Stimulated activated CD4-positive, alpha-beta T cell treated with anti-CD3 and anti-CD28 coated beads, Interleukin-4, amount 100 ng/mL, for 1 hour (primary cell): ENCODE data around the gene STXBP5L.
A peak's percentile ranks its signal among the peaks of the same experiment; 100 is the strongest.
"Not testable (repeated sequence)": the region's sequence is repeated elsewhere in the genome, so short reads cannot be mapped to it uniquely, and the experiment has no call there.

Source experiments
- DNase-seq: peaks from one replicate; pipeline ENCODE4 v3.0.0-alpha.2; 2020

STXBP5L gene

GRCh38 chr3:121232309-121233225, 324.6 kb downstream of the STXBP5L start:
- DNase-seq: no peak

GRCh38 chr3:121243208-121243607, 335.2 kb downstream of the STXBP5L start:
- DNase-seq: no peak

- no peak for DNase-seq
These were observed 344.7 kb downstream of the STXBP5L start for GRCh38 chr3:121252676-121253075.

- no peak for DNase-seq
These were observed 361.4 kb downstream of the STXBP5L start for GRCh38 chr3:121269389-121269788.

GRCh38 chr3:121274411-121274810, 366.4 kb downstream of the STXBP5L start:
- DNase-seq: no peak

- no peak for DNase-seq
These were observed 387.4 kb downstream of the STXBP5L start for GRCh38 chr3:121295452-121295851.

GRCh38 chr3:121295979-121296378, 388.0 kb downstream of the STXBP5L start:
- no peak for DNase-seq

- no peak for DNase-seq
These were observed 416.3 kb downstream of the STXBP5L start for GRCh38 chr3:121324320-121324719.

- DNase-seq: no peak
These were observed 422.1 kb downstream of the STXBP5L start for GRCh38 chr3:121330118-121330517.

- no peak for DNase-seq
These were observed 422.6 kb downstream of the STXBP5L start for GRCh38 chr3:121330634-121331033.

- DNase-seq: not testable (repeated sequence)
These were observed 448.0 kb downstream of the STXBP5L start for GRCh38 chr3:121355960-121356359.

- no peak for DNase-seq
These were observed 454.2 kb downstream of the STXBP5L start for GRCh38 chr3:121362035-121362734.

- not testable (repeated sequence) for DNase-seq
These were observed 480.3 kb downstream of the STXBP5L start for GRCh38 chr3:121388308-121388707.

GRCh38 chr3:121395967-121396366, 488.0 kb downstream of the STXBP5L start:
- not testable (repeated sequence) for DNase-seq

GRCh38 chr3:121398051-121398450, 490.0 kb downstream of the STXBP5L start:
- DNase-seq: not testable (repeated sequence)

GRCh38 chr3:121399820-121400219, 491.8 kb downstream of the STXBP5L start:
- no peak for DNase-seq

- no peak for DNase-seq
These were observed 497.6 kb downstream of the STXBP5L start for GRCh38 chr3:121405631-121406030.

- DNase-seq: no peak
These were observed 503.5 kb downstream of the STXBP5L start for GRCh38 chr3:121411523-121411922.

GRCh38 chr3:121414924-121415323, 506.9 kb downstream of the STXBP5L start:
- DNase-seq: no peak

GRCh38 chr3:121418182-121418581, 510.2 kb downstream of the STXBP5L start:
- no peak for DNase-seq

GRCh38 chr3:121424549-121424948, 516.5 kb downstream of the STXBP5L start:
- DNase-seq: no peak

GRCh38 chr3:121430664-121431215, 522.7 kb downstream of the STXBP5L start:
- no peak for DNase-seq

- peak; percentile 16 for DNase-seq
These were observed 523.9 kb downstream of the STXBP5L start for GRCh38 chr3:121431726-121432517.
